ENCODE measurements around the gene PIK3CG.
"Not testable (repeated sequence)": the region's sequence is repeated elsewhere in the genome, so short reads cannot be mapped to it uniquely, and the experiment has no call there.

Gene PIK3CG

DNA sequence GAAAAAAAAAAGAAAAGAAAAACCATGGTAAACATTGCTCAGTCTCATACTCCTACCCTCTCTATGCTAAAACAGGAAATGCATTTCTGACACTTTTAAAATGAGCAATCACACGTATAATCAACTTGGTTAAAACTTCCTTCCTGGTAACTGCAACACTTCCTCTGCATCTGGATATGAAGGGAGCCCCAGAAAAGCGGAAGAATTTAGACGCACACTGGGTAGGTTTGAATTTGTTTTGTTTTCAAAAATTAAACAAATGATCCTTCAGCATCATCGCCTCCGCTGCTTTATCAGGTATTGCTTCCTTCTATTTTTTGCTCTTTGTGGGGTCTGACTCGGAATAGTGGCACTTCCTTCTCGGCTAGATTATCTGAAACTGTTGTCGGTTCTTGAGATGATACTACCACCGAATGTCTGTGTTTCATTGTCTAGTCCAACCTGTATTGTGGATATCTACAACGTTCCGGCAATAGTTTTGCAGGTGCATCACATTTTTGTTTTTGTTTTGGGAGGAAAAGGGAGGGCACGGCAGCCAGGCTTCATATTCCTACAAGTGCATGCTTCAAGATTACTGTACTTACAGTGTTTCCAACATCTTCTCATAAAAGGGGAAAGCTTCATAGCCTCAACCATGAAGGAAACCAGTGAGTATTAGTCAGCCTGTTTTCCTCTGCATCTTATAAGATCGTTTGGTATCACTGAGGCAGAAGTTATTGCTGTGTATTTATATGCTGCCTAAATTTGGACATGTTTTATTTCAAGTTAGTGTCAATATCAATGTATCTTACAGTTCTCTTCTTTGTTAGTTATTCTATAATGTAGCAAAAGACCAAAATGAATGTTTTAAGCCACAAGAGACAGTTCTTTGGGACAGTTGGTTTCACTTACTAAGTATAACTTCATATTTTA lies at the start of gene PIK3CG:
PIK3CG (plus strand) TSS at position 153 of the 912 bp plus-strand sequence. CDS start 2,280 bp downstream, outside the sequence.
- peak; percentile 61 to 78 for DNase-seq

DNA sequence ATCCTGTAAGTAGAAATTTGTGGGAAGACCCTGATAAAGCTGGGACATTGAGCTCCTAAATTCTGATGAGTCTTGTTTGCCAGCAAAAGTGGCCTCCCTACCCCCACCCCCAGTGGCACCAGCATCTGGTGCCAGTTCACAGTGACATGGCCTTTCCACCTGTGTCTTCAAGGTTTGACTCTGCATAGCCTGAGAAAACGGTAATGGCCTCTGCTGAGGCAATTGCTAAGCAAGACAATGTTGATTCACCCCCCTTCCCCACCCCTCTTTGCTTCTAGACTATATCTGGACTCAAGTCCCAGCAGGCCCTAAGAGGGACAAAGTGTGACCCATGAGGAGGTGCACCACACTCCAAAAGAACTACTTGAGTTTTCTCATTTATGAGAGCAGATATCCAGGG lies 48.0 kb upstream of the PIK3CG start:
- no peak for DNase-seq

DNA sequence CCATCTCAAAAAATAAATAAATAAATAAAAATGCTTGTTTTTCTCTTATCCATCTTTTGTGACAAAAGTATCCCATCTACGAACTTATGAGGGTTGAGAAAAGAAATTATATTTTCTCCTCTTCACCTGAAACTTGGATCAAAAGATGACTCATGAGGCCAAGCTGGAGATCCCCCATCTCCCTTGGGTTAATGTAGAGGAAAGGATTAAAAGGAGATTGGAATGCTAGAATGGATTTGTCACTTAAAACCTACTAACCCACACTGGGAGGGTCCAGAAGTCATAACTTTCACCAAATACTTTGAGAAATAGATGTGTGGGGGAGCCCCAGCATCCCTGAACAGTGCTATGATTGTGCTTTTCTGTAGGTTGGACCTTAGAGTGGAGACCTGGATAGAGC lies 46.3 kb upstream of the PIK3CG start:
- DNase-seq = no peak

DNA sequence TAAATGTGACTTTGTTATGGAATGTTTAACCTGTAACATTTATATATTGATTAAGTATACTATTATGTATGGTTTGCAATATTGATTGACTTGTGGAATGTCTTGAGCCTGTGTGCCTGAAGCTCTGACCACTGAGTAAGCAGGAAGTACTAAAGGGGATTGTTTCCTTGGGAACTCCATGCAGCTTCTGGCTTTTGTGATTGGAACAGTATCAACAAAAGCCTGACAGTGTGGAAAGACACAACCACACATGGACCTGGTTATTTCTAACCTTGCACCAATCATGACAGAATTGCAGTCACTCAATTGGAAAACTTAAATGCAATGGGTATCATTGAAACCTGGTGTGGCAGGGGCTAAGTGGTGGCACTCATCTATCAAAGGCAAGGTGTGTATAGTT lies 45.5 kb upstream of the PIK3CG start:
- no peak for DNase-seq

DNA sequence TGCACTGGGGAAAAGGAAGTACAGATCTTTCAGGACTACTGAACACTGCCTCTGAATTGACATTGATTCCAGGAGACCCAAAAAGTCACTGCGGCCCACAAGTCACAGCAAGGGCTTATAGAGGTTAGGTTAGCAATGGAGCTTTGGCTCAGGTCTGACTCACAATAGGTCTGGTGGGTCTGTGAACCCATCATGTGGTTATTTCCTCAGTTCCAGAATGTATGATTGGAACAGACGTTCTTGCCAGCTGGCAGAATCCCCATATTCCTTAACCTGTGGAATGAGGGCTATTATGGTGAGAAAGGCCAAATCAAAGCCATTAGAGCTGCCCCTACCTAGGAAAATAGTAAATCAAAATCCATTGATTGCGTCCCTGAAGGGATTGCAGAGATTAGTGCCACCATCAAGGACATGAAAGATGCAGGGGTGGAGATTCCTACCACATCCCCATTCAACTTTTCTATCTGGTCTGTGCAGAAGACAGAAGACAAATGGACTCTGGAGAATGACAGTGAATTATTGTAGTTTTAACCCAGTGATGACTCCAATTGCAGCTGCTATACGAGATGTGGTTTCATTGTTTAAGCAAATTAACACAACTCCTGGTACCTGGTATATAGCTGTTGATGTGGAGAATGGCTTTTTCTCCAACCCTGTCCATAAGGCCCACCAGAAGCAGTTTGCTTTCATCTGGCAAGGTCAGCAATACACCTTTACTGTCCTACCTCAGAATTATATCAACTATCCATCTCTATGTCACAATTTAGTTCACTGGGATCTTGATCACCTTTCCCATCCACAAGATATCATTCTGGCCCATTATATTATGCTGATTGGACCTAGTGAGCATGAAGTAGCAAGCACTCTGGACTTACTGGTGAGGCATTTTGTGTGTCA lies 44.5 kb upstream of the PIK3CG start:
- DNase-seq = no peak

DNA sequence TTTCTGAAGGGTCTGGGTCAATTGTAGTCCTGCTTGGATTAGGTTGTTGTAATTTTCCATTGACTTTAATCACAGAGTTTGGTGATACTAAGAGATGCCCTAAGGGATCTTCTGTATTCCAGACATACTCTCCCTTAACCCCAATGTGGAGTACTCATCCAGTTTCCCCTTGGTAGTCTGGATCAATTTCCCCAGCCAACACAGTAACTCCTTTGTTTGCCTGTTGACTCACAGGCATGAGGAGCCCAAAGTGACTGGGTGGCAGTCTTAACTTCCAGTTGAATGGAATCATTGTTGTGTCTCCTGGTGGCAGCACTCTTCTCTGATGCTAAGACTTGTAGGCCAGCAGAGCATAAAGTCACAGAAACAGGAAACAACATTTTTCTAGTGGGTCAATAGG lies 41.5 kb upstream of the PIK3CG start:
- no peak for DNase-seq

DNA sequence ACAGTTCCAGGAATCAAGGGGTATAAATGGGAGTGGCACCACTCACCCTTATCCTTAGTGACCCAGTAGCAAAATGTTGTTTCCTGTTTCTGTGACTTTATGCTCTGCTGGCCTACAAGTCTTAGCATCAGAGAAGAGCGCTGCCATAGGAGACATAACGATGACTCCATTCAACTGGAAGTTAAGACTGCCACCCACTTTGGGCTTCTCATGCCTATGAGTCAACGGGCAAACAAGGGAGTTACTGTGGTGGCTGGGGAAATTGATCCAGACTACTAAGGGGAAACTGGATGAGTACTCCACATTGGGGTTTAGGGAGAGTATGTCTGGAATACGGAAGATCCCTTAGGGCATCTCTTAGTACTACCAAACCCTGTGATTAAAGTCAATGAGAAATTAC lies 40.6 kb upstream of the PIK3CG start:
- DNase-seq = no peak

DNA sequence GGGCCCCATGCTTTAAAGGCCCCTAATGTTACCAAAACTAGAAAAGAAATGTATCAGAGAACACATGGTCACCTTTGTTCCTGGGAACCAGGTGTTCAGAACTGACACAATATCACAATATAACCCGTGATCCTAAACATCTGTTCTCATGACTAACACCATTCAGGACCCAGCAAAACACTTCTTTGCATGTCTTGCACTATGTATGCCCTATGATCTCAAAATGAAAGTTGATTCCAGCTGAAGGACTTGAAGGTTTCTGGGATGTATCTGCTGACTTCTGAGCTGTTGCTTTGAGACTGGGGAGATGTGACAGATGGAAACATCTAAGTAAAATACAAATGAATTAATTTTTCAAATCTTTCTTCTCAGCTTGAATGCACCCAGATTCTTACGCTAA lies 37.5 kb upstream of the PIK3CG start:
- DNase-seq = no peak

DNA sequence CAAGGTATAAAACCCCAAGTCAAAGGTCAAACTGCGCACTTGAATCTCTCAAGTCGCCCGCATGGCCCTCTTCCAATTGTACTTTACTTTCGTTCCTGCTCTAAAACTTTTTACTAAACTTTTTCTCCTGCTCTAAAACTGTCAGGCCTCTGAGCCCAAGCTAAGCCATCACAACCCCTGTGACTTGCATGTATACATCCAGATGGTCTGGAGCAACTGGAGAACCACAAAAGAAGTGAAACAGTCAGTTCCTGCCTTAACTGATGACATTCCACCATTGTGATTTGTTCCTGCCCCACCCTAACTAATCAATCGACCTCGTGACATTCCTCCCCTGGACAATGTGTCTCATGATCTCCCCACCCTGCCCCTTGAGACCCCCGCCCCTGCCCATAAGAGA lies 35.6 kb upstream of the PIK3CG start:
- no peak for DNase-seq

DNA sequence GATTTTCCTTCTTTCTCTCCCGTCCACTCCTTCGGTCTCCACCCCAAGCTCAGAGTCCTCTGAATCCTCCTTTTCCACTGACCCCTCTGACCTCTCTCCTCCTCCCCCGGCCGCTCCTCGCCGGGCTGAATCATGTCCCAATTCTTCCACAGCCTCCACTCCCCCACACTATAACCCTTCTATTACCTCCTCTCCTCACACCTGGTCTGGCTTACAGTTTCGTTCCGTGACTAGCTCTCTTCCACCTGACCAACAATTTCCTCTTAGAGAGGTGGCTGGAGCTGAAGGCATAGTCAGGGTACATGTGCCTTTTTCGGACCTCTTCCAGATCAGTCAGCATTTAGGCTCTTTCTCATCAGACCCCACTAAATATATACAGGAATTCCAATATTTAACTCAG lies 34.2 kb upstream of the PIK3CG start:
- not testable (repeated sequence) for DNase-seq

DNA sequence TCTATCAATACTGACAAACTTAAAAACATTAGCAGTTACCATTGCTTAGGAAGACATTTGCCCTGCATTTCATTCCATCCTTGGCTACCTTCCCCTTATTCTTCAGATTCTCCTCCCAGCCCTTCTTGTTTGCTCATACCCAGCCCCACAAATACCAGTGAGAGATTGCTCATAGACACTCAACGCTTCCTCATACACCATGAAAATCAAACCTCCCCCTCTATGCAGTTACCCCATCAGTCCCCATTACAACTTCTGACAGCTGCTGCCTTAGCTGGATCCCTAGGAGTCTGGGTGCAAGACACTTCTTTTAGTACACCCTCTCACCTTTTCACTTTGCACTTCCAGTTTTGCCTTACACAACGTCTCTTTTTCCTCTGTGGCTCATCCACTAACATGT lies 28.3 kb upstream of the PIK3CG start:
- DNase-seq = no peak

DNA sequence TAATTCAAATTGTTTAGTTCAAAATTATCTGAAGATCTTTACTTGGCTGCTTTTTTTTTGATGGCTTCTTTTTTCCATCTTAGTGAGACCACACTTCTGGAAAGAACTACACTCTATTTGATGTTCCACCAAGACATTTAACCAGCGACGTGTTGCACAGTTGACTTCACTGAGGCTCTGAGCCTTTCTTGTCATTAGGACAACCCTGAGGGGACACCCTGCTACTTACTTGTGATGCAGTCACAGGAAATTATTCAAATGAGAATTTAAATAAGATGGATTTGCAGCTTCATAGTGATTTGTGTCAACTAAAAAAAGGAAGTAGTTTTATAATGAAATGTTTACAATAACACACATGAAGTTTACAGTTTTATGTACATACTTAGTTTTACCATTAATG lies 25.6 kb upstream of the PIK3CG start:
- DNase-seq = no peak

DNA sequence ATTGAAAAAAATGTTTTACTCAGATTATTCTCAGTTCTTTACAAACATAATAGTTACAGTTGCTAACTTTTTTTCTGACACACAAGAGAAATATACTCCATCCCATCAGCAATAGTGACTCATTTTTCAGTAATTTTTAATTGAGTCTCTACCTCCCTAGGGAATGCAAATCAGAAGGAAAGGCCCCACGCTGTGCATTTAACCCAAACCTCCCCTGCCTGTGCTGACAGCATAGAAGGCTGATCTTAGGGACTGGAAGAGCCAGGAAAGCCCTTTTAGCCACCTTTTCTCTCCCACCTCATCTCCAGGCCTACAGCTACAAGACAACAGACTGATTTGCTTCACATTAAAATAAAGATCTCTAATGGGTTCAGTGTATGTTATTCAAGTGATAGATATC lies 24.7 kb upstream of the PIK3CG start:
- DNase-seq = no peak

DNA sequence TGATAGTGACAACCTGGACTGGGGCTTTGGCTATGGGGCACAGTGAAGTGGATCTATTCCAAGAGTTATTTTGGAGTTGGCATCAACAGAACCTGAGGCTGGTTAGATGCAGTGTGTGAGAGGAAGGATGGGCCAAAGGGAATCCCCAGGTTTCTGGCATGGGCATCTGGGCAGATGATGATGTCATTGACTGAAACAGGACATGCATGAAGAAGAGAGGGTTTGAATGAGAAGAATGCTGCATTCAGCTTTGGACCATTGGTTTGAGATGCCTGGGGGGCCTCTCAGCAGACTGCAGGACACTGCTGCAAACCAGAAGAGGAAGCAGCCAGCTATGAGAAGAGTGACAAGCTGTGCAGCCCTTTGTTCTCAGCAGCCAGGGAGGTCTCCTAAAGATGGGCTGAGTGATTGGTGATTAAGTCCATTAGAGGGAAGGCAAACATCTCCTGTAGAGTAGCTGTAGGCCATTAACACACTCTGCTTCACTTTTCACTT lies 23.1 kb upstream of the PIK3CG start:
- no peak for DNase-seq

DNA sequence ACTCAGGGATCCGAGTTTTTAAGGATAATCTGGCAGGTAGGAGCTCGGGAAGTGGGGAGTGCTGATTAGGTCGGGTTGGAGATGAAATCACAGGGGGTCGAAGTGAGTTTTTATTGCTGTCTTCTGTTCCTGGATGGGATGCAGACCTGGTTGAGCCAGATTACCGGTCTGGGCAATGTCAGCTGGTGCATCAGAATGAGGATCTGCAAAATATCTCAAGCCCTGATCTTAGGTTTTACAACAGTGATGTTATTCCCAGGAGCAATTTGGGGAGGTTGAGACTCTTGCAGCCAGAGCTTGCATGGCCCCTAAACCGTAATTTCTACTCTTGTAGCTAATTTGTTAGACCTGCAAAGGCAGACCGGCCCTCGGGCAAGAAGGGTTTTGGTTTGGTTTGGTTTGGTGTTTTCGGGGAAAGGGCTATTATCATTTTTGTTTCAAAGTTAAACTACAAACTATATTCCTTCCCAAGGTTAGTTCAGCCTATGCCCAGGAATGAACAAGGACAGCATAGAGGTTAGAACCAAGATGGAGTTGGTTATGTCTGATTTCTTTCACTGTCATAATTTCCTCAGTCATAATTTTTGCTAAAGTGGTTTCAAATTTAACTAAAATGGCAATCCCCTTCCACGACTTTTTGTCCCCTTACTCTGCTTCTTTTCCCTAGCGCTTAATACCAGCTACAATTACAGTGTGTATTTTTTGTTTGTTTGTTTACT lies 20.6 kb upstream of the PIK3CG start:
- DNase-seq = no peak

DNA sequence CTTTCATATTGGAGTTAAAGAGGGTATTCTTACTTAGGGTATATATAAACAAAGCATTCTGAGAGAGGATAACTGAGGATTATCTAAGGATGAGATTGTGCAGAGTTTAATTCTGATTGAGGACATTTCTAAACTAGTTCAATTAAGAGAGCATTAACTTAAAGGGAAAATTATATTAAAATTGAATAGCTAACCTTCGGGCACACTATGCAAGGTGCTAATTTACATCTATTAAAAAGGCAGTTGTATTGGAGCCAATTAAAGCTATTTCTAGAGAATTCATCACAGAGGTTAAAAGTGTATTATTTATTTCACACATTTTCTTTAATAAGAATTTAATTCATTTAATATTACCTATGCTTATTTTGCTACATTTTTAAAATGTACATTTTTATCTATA lies 17.0 kb upstream of the PIK3CG start:
- DNase-seq = no peak

DNA sequence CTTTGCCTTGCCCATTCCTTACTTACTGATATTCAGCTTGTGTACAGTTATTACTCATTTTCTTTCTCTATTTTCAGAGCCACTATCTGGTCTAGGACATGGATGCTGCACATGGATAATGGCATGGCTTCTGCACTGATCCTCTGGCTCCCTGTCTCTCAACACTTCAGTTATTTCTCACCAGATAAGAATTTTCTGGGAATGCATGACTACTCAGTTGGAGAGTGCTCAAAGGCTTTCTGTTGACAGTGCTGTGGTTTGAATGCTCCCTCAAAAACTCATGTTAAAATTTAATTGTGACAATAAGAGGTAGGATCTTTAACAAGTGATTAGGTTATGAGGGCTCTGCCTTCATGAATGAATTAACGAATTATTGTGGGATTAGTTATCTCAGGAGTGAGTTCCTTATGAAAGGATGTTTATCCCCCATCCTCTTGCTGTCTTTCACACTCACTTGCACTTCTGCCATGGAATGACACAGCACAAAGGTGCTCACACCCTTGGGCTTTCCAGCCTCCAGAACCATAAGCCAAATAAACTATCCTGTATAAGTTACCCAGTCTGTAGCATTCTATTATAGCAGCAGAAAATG lies 16.1 kb upstream of the PIK3CG start:
- no peak for DNase-seq

DNA sequence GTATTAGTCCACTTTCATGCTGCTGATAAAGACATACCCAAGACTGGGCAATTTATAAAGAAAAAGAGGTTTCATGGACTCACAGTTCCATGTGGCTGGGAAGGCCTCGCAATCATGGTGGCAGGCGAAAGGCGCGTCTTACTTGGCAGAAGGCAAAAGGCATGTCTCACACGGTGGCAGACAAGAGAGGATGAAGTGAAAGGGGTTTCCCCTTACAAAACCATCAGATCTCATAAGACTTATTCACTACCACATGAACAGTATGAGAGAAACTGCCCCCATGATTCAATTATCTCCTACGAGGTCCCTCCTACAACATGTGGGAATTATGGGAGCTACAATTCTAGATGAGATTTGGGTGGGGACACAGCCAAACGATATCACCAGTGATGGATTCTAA lies 13.4 kb upstream of the PIK3CG start:
- not testable (repeated sequence) for DNase-seq

DNA sequence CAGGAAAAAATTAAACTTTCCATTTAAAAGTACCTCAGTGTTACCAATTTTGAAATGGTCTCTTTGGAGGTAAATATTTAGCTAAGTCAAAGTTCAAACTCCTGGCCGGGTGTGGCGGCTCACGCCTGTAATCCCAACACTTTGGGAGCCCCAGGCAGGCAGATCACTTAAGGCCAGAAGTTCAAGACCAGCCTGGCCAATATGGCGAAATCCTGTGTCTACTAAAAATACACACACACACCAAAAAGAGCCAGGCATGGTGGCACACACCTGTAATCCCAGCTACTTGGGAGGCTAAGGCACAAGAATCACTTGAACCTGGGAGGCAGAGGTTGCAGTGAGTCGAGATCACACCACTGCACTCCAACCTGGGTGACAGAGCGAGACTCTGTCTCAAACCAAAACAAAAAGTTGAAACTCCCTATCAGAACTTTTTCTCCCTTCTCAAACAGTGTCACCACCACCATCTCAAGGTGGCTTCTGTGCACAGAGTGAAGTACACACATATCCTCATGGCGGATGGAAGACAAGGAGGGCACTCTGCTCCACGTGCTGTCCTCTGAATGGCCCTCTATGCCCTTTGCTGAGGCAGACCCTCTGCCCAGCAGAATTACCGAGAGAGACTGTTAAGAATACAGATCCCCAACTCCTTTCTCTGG lies 11.7 kb upstream of the PIK3CG start:
- no peak for DNase-seq

DNA sequence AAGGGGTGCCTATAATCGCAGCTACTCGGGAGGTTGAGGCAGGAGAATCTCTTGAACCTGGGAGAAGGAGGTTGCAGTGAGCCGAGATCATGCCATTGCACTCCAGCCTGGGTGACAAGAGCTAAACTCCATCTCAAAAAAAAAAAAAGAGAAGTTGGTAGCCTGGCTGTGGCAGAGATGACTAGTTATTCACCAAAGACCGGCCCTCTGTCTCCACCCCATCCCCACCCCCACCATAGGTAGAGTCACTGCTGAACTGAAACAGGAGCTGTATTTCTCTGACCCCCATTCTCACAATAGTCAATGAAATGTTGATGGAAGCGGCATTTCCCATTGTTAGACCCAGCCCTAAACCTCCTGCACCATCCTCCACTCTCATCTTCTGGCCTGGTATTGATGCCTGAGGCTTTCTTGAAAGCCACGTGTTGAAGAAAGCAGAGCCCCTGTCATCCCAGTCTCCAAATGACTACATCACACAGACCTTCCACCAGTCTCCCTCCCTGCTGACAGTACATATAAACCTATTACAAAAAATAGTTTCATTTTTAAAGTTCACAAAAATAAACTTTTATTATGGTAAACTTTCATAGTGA lies 9.4 kb upstream of the PIK3CG start:
- no peak for DNase-seq
